Activated naive CD4-positive, alpha-beta T cell (primary cell): ENCODE measurements around the gene SH3YL1.

Experiments used
- DNase-seq, 4 experiments: peaks; one replicate each; lab custom pipeline; 2025; lab: John Stamatoyannopoulos, UW

The SH3YL1 gene

GRCh38 chr2:263774-264492, at the start of gene SH3YL1:
Gene SH3YL1 (minus strand): TSS chr2:264032. CDS start chr2:263984, 48 bp downstream.
- DNase-seq: peak in 3 of 4 experiments; percentile 13 to 59 (median 42)

- no peak for DNase-seq
Measured at GRCh38 chr2:310994-311393, 47.2 kb upstream of the SH3YL1 start.

- no peak for DNase-seq
Measured at GRCh38 chr2:309954-310510, 46.2 kb upstream of the SH3YL1 start.

GRCh38 chr2:309148-309953, 45.5 kb upstream of the SH3YL1 start:
- no peak for DNase-seq

GRCh38 chr2:305366-305765, 41.5 kb upstream of the SH3YL1 start:
- DNase-seq: no peak

GRCh38 chr2:296354-296753, 32.5 kb upstream of the SH3YL1 start:
- DNase-seq: no peak

GRCh38 chr2:295090-295489, 31.3 kb upstream of the SH3YL1 start:
- DNase-seq: no peak

GRCh38 chr2:290090-290722, 26.4 kb upstream of the SH3YL1 start:
- DNase-seq: peak in 1 of 4 experiments; percentile 27

- DNase-seq: no peak
Measured at GRCh38 chr2:289362-290089, 25.7 kb upstream of the SH3YL1 start.

- no peak for DNase-seq
Measured at GRCh38 chr2:288758-289361, 25.0 kb upstream of the SH3YL1 start.

- no peak for DNase-seq
Measured at GRCh38 chr2:287911-288757, 24.3 kb upstream of the SH3YL1 start, which contains the start of gene ALKAL2. Gene ALKAL2 (minus strand): TSS chr2:288091. CDS start chr2:287835, 256 bp downstream.

- DNase-seq: no peak
Measured at GRCh38 chr2:287471-287885, 23.6 kb upstream of the SH3YL1 start.

GRCh38 chr2:286774-287392, 23.1 kb upstream of the SH3YL1 start:
- no peak for DNase-seq

- DNase-seq: no peak
Measured at GRCh38 chr2:286035-286434, 22.2 kb upstream of the SH3YL1 start.

GRCh38 chr2:285531-285930, 21.7 kb upstream of the SH3YL1 start:
- no peak for DNase-seq

GRCh38 chr2:284896-285492, 21.2 kb upstream of the SH3YL1 start:
- no peak for DNase-seq

GRCh38 chr2:283996-284794, 20.4 kb upstream of the SH3YL1 start:
- DNase-seq: no peak
